Epithelial cell of esophagus (primary cell): ENCODE data around the gene RNU6-9.
A peak's percentile ranks its signal among the peaks of the same experiment; 100 is the strongest.

Experiments
- DNase-seq: peaks from one replicate; pipeline ENCODE4 v3.0.0; 2010; ENCODE audit warnings: low read depth
- H3K4me3 ChIP-seq: 2 replicates; pipeline ENCODE4 v1.5.1; 2011; ENCODE audit warnings: mild to moderate bottlenecking, low read length, control low read depth
- TF ChIP-seq, protein P1 (sequence below): IDR thresholded peaks from 2 replicates; pipeline ENCODE4 v1.5.1; 2011; ENCODE audit warnings: low read depth, mild to moderate bottlenecking, low read length, control low read depth, inconsistent platforms; ENCODE audit not compliant: insufficient read depth; ENCODE audit errors: missing control alignments

Gene RNU6-9

GRCh38 chr19:855566-856120 lies 37.6 kb upstream of the RNU6-9 start:
- DNase-seq: no peak
- no peak overlapping the region for H3K4me3 ChIP-seq
- TF ChIP-seq, protein P1, sequence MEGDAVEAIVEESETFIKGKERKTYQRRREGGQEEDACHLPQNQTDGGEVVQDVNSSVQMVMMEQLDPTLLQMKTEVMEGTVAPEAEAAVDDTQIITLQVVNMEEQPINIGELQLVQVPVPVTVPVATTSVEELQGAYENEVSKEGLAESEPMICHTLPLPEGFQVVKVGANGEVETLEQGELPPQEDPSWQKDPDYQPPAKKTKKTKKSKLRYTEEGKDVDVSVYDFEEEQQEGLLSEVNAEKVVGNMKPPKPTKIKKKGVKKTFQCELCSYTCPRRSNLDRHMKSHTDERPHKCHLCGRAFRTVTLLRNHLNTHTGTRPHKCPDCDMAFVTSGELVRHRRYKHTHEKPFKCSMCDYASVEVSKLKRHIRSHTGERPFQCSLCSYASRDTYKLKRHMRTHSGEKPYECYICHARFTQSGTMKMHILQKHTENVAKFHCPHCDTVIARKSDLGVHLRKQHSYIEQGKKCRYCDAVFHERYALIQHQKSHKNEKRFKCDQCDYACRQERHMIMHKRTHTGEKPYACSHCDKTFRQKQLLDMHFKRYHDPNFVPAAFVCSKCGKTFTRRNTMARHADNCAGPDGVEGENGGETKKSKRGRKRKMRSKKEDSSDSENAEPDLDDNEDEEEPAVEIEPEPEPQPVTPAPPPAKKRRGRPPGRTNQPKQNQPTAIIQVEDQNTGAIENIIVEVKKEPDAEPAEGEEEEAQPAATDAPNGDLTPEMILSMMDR: no peak

- DNase-seq: no peak
- TF ChIP-seq, protein P1: no peak
- H3K4me3 ChIP-seq: no peak overlapping the region
Measured at GRCh38 chr19:858284-858683, 35.0 kb upstream of the RNU6-9 start.

- DNase-seq: no peak
- no peak within 1 kb of the TSS for H3K4me3 ChIP-seq
- TF ChIP-seq, protein P1: no peak
Measured at GRCh38 chr19:858868-859843, 34.1 kb upstream of the RNU6-9 start, which contains the start of gene CFD. Gene CFD (plus strand): TSS chr19:859664. CDS start chr19:859690, 26 bp downstream.

GRCh38 chr19:861141-861755 lies 32.0 kb upstream of the RNU6-9 start:
- TF ChIP-seq, protein P1: no peak
- no peak for DNase-seq
- no peak overlapping the region for H3K4me3 ChIP-seq

GRCh38 chr19:861756-862580 lies 31.3 kb upstream of the RNU6-9 start:
- TF ChIP-seq, protein P1: peak; percentile 12
- no peak overlapping the region for H3K4me3 ChIP-seq
- peak; percentile 66 for DNase-seq

GRCh38 chr19:862581-863314 lies 30.5 kb upstream of the RNU6-9 start:
- TF ChIP-seq, protein P1: no peak
- no peak overlapping the region for H3K4me3 ChIP-seq
- DNase-seq: peak; percentile 71
